Ascending aorta (tissue), 2 donors: Measurements from ENCODE around the gene RFX4. TPM values are rescaled to one million over a fixed set of nuclear protein-coding genes. Genes with fewer than 3 reads are reported as not detected.

Experiments
- DNase-seq, 2 donors: peaks; one replicate each; pipeline ENCODE4 v3.0.0-alpha.2; 2019; ENCODE audit warnings: low spot score in 2 of 2
- H3K27ac ChIP-seq, 2 donors: fragments of 200-600 bp; sonication (generic); one replicate each; pipeline ENCODE4 v1.5.1; 2016 to 2017; ENCODE audit warnings: mild to moderate bottlenecking in 1 of 2
- H3K27me3 ChIP-seq: fragments of 200-600 bp; sonication (generic); one replicate; pipeline ENCODE4 v1.5.1; 2017
- H3K36me3 ChIP-seq, 2 donors: fragments of 200-600 bp; sonication (generic); one replicate each; pipeline ENCODE4 v1.5.1; 2016
- H3K4me1 ChIP-seq, 2 donors: fragments of 200-600 bp; sonication (generic); one replicate each; pipeline ENCODE4 v1.5.1; 2016 to 2017; ENCODE audit warnings: mild to moderate bottlenecking in 1 of 2
- H3K4me3 ChIP-seq, 2 donors: fragments of 200-600 bp; sonication (generic); one replicate each; pipeline ENCODE4 v1.5.1; 2016 to 2017; ENCODE audit warnings: mild to moderate bottlenecking in 1 of 2
- H3K9me3 ChIP-seq, 2 donors: fragments of 200-600 bp; sonication (generic); one replicate each; pipeline ENCODE4 v1.5.1; 2016
- CTCF ChIP-seq, 3 experiments: fragments of 200-600 bp in 2 of 3; fragments of 450-650 bp in 1 of 3; sonication (generic) in 2 of 3; IDR thresholded peaks; one replicate each; pipeline ENCODE4 v1.5.1; 2016 to 2019; ENCODE audit warnings: antibody characterized with exemption in 3 of 3, mild to moderate bottlenecking in 1 of 3, moderate library complexity in 1 of 3
- intact Hi-C: fragments of 100-400 bp; cut with DNase I; formaldehyde crosslinking; loops from one replicate; pipeline ENCODE4 v1.15.1; 2023
- total RNA-seq: library from RNA; depleted of rRNA; stranded (reverse); fragments of >200 nt; gene quantifications from one replicate; pipeline ENCODE4 v1.1.0, GENCODE V29; 2016

The RFX4 gene
- total RNA-seq, 1 donor from 2014 or later: not detected

GRCh38 chr12:106582249-106582591 is 584 bp upstream of the RFX4 start:
- H3K27ac ChIP-seq: no peak overlapping the region
- peaks cover 6 to 13% of the 10 kb centered on the region in 2 donors for H3K4me1 ChIP-seq
- peak overlapping the region; percentile 47 to 60 for H3K4me3 ChIP-seq
- no peak for DNase-seq
- no peaks in the 10 kb centered on the region for H3K36me3 ChIP-seq
- TF ChIP-seq CTCF (IDR thresholded peaks at IDR 0.05): no peak
- H3K27me3 ChIP-seq: peaks cover 14% of the 10 kb centered on the region
- intact Hi-C loops: no loop called here
- H3K9me3 ChIP-seq: no peaks in the 10 kb centered on the region

- no peak for DNase-seq
- H3K4me1 ChIP-seq: peaks cover 6 to 13% of the 10 kb centered on the region in 2 donors
- TF ChIP-seq CTCF (IDR thresholded peaks at IDR 0.05): no peak
Measured at GRCh38 chr12:106583242-106584103, 669 bp downstream of the RFX4 start.

GRCh38 chr12:106584104-106585064 is 1.6 kb downstream of the RFX4 start:
- H3K4me1 ChIP-seq: peaks cover 6 to 13% of the 10 kb centered on the region in 2 donors
- H3K4me3 ChIP-seq: peak overlapping the region in 1 of 2 donors; percentile 60
- no peak overlapping the region for H3K27ac ChIP-seq
- no peaks in the 10 kb centered on the region for H3K36me3 ChIP-seq
- peaks cover 14% of the 10 kb centered on the region for H3K27me3 ChIP-seq
- intact Hi-C loops: no loop called here
- DNase-seq: no peak
- H3K9me3 ChIP-seq: no peaks in the 10 kb centered on the region
- no peak for TF ChIP-seq CTCF (IDR thresholded peaks at IDR 0.05)

More at GRCh38 chr12:106583242-106584103, 669 bp downstream of the RFX4 start:
- Histone ChIP-seq H3K27me3 (peaks cover 14% of the 10 kb centered on the region), H3K36me3 (no peaks in the 10 kb centered on the region), H3K27ac (no peak overlapping the region), H3K9me3 (no peaks in the 10 kb centered on the region), H3K4me3 (peak overlapping the region; percentile 47 to 60)
- intact Hi-C loops: no loop called here

GRCh38 chr12:106585105-106585520 is 2.3 kb downstream of the RFX4 start:
- no peaks in the 10 kb centered on the region for H3K9me3 ChIP-seq
- peaks cover 14% of the 10 kb centered on the region for H3K27me3 ChIP-seq
- H3K27ac ChIP-seq: no peak overlapping the region
- peaks cover 6 to 13% of the 10 kb centered on the region in 2 donors for H3K4me1 ChIP-seq
- intact Hi-C loops: no loop called here
- DNase-seq: no peak
- no peak for TF ChIP-seq CTCF (IDR thresholded peaks at IDR 0.05)
- no peak overlapping the region for H3K4me3 ChIP-seq
- H3K36me3 ChIP-seq: no peaks in the 10 kb centered on the region

DNA sequence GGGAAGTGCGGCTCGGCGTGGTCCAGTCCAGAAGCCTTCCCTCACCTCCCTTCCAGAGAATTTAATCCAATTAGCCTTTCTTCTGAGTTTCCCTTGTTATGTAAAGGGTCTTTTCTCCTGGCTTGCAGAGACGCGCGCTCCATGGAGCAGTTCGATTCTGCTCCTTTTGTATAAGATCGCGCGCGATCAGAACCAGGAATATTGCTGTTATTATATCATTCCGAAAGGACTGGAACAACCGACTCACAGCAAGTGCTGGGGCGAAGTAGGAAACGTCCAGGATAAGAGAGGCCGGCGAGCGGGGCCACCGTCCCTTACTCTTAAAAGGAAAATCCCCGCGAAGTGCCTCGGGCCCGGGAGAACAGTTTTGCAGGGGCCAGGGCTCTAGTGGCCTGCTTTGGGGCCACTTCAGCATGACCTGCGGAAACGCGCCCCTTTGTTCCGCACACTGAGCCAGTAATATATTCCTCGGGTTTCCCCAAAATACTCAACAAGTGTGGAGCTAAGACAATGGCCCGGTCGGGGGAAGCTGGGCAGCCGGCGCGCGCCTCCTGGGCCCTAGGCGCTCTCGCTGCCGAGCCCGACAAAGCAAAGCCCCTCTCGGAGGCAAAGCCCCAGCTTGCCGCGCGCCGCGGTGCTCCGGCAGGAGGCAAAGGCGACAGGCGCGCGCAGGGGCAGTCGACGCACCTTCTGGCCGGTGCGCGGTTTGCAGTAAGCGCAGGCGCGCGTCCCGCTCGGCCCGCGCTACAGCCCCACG is 2.9 kb downstream of the RFX4 start:
- Histone ChIP-seq H3K4me1 (peaks cover 6 to 10% of the 10 kb centered on the region in 2 donors), H3K36me3 (no peaks in the 10 kb centered on the region), H3K4me3 (peak overlapping the region in 1 of 2 donors; percentile 36), H3K27ac (no peak overlapping the region), H3K27me3 (peaks cover 10% of the 10 kb centered on the region), H3K9me3 (no peaks in the 10 kb centered on the region)
- intact Hi-C loops: no loop called here
- no peak for DNase-seq
- no peak for TF ChIP-seq CTCF (IDR thresholded peaks at IDR 0.05)
